NCI-H1436 treated with DMSO at 0.1 percent for 48 hours (cell line): ENCODE results near the gene SMG6.
"Not testable (repeated sequence)": the region's sequence is repeated elsewhere in the genome, so short reads cannot be mapped to it uniquely, and the experiment has no call there.

Experiments used
- DNase-seq: peaks from one replicate; lab custom pipeline; 2025; lab: John Stamatoyannopoulos, UW

The SMG6 gene

GRCh38 chr17:2263183-2264066 is 40.2 kb downstream of the SMG6 start:
- DNase-seq: no peak

GRCh38 chr17:2262135-2262587 is 41.4 kb downstream of the SMG6 start:
- DNase-seq: no peak

- no peak for DNase-seq
Measured at GRCh38 chr17:2259769-2260536, 43.6 kb downstream of the SMG6 start.

GRCh38 chr17:2258830-2259229 is 44.8 kb downstream of the SMG6 start:
- DNase-seq: not testable (repeated sequence)

- DNase-seq: no peak
Measured at GRCh38 chr17:2253768-2254406, 49.7 kb downstream of the SMG6 start.

GRCh38 chr17:2253362-2253761 is 50.2 kb downstream of the SMG6 start:
- no peak for DNase-seq

GRCh38 chr17:2251098-2251497 is 52.5 kb downstream of the SMG6 start:
- DNase-seq: no peak

GRCh38 chr17:2250140-2251095 is 53.2 kb downstream of the SMG6 start:
- DNase-seq: no peak

GRCh38 chr17:2247005-2247404 is 56.6 kb downstream of the SMG6 start:
- DNase-seq: no peak

GRCh38 chr17:2244545-2245525 is 58.8 kb downstream of the SMG6 start:
- DNase-seq: no peak

- no peak for DNase-seq
Measured at GRCh38 chr17:2243953-2244352, 59.6 kb downstream of the SMG6 start.

- DNase-seq: no peak
Measured at GRCh38 chr17:2241823-2242222, 61.8 kb downstream of the SMG6 start.

GRCh38 chr17:2240541-2240940 is 63.0 kb downstream of the SMG6 start:
- no peak for DNase-seq

- DNase-seq: no peak
Measured at GRCh38 chr17:2239882-2240430, 63.6 kb downstream of the SMG6 start.

GRCh38 chr17:2239170-2239551 is 64.4 kb downstream of the SMG6 start:
- DNase-seq: no peak

GRCh38 chr17:2238432-2239169 is 65.0 kb downstream of the SMG6 start:
- no peak for DNase-seq

- no peak for DNase-seq
Measured at GRCh38 chr17:2237950-2238349, 65.6 kb downstream of the SMG6 start.

GRCh38 chr17:2237521-2237921 is 66.1 kb downstream of the SMG6 start:
- DNase-seq: no peak

GRCh38 chr17:2235792-2236366 is 67.7 kb downstream of the SMG6 start:
- no peak for DNase-seq
